Uterus (tissue), 4 donors: Measurements from ENCODE around the gene TCEA2. TPM values are rescaled to one million over a fixed set of nuclear protein-coding genes. Genes with fewer than 3 reads are reported as not detected.

Experiments used
- DNase-seq, 2 donors: peaks; one replicate each; pipeline ENCODE4 v3.0.0-alpha.2; 2019 to 2020
- H3K27ac ChIP-seq, 2 donors: fragments of 200-600 bp; sonication (generic); 1 replicate in 1 of 2; 2 replicates in 1 of 2; pipeline ENCODE4 v1.5.1; 2016 to 2018
- H3K27me3 ChIP-seq, 2 donors: fragments of 200-600 bp; sonication (generic); one replicate each; pipeline ENCODE4 v1.5.1; 2018 to 2019; ENCODE audit warnings: control low read depth in 1 of 2
- H3K36me3 ChIP-seq, 2 donors: fragments of 200-600 bp; sonication (generic); one replicate each; pipeline ENCODE4 v1.5.1; 2019; ENCODE audit warnings: control low read depth in 1 of 2
- H3K4me1 ChIP-seq, 2 donors: fragments of 200-600 bp; sonication (generic); one replicate each; pipeline ENCODE4 v1.5.1; 2018 to 2019; ENCODE audit warnings: control low read depth in 1 of 2
- H3K4me3 ChIP-seq, 2 donors: fragments of 200-600 bp; sonication (generic); 1 replicate in 1 of 2; 2 replicates in 1 of 2; pipeline ENCODE4 v1.5.1; 2018 to 2019; ENCODE audit warnings: mild to moderate bottlenecking in 1 of 2
- H3K9me3 ChIP-seq, 2 donors: fragments of 200-600 bp; sonication (generic); one replicate each; pipeline ENCODE4 v1.5.1; 2019; ENCODE audit warnings: control low read depth in 1 of 2
- POLR2A ChIP-seq, 2 donors: fragments of 450-650 bp; IDR thresholded peaks; one replicate each; pipeline ENCODE4 v1.6.1; 2016; ENCODE audit warnings: antibody characterized with exemption in 2 of 2, mild to moderate bottlenecking in 1 of 2, moderate library complexity in 1 of 2
- intact Hi-C: fragments of 100-400 bp; cut with DNase I; formaldehyde crosslinking; loops from one replicate; pipeline ENCODE4 v1.15.1; 2023; ENCODE audit warnings: low total_unique reads
- total RNA-seq, 4 donors: library from RNA; depleted of rRNA in 3 of 4; stranded (reverse); fragments of >200 nt in 3 of 4; gene quantifications; one replicate each; pipeline versions ENCODE4 v1.1.0 to v1.2.4, GENCODE V29; 2014 to 2023
- TF ChIP-seq, protein P1 (sequence below), 4 experiments: fragments of 200-600 bp in 2 of 4; fragments of 450-650 bp in 2 of 4; sonication (generic) in 2 of 4; IDR thresholded peaks; one replicate each; pipeline ENCODE4 v1.5.1; 2016 to 2019; ENCODE audit warnings: antibody characterized with exemption in 4 of 4, mild to moderate bottlenecking in 2 of 4, moderate library complexity in 1 of 4
- donor health status: DM: yes; HTN: yes; CAD: no.

Gene TCEA2
- total RNA-seq, 4 donors from 2014 or later, result 21.5 to 75.4 (median 27.2) TPM

DNA sequence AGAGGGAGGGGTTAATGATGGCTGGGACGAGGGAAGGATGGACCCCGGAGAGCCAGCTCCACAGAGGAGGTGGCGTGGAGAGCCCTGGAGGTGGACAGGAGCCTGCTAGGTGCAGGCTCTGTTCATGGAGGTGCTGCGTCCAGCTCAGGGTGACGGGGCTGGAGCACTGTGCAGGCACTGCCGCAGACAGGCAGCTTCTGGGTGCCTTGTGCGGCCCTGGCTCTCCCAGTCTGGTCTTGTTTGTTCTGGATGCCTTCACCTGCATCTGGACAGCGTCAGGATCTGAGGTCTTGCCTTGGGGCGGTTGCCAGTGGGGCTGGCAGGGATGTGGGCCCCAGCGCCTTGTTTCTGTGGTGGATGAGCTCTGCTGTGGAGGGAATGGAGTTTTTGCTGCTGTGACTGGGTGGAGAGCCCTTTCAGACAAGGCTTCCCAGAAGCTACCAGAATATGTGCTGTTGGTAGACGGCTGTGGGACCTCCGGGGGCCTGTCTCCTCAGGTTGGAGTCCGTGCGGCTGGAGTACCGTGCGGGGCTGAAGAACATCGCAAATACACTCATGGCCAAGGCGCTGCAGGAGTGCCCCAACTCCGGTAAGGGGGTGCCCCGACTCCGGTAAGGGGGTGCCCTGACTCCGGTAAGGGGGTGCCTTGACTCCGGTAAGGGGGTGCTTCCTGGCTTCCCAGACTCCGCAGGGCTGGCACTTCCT is 34.9 kb upstream of the TCEA2 start:
- intact Hi-C loops, result no loop called here
- Histone ChIP-seq H3K4me3 (no peak overlapping the region), H3K9me3 (no peaks in the 10 kb centered on the region), H3K27me3 (no peaks in the 10 kb centered on the region), H3K4me1 (no peaks in the 10 kb centered on the region), H3K27ac (no peak overlapping the region), H3K36me3 (no peaks in the 10 kb centered on the region)
- no peak for DNase-seq
- TF ChIP-seq, protein P1, sequence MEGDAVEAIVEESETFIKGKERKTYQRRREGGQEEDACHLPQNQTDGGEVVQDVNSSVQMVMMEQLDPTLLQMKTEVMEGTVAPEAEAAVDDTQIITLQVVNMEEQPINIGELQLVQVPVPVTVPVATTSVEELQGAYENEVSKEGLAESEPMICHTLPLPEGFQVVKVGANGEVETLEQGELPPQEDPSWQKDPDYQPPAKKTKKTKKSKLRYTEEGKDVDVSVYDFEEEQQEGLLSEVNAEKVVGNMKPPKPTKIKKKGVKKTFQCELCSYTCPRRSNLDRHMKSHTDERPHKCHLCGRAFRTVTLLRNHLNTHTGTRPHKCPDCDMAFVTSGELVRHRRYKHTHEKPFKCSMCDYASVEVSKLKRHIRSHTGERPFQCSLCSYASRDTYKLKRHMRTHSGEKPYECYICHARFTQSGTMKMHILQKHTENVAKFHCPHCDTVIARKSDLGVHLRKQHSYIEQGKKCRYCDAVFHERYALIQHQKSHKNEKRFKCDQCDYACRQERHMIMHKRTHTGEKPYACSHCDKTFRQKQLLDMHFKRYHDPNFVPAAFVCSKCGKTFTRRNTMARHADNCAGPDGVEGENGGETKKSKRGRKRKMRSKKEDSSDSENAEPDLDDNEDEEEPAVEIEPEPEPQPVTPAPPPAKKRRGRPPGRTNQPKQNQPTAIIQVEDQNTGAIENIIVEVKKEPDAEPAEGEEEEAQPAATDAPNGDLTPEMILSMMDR (IDR thresholded peaks at IDR 0.05), result no peak
- no peak for TF ChIP-seq POLR2A (IDR thresholded peaks at IDR 0.05)

DNA sequence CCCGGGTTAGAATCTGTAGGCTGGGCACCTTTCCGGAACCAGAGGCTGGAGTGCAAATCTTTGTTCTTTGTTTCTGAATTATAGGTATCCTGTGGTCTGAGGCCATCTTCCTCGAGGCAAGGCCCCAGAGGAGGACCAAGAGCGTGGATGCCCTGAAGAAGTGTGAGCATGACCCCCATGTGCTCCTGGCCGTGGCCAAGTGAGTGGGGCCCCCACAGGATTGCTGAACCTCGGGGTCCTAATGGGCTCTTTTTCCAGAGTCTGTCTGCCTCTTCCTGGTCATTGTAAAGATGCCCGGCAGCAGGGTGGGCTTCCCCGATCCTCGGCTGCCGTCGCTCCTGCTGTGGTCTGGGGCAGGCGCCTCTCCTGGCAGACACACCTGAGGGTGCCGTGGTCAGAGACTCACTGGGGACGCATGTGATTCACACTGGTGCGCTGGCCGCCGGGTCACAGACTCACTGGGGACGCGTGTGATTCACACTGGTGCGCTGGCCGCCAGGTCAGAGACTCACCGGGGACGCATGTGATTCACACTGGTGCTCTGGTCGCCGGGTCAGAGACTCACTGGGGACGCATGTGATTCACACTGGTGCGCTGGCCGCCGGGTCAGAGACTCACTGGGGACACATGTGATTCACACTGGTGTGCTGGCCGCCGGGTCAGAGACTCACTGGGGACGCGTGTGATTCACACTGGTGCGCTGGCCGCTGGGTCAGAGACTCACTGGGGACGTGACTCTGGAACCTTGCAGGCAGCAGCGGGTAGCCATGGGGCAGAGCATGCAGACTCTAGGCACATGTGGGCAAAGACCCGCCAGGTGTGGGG is 33.5 kb upstream of the TCEA2 start:
- H3K27me3 ChIP-seq, result no peaks in the 10 kb centered on the region
- H3K9me3 ChIP-seq, result no peaks in the 10 kb centered on the region
- intact Hi-C loops, result no loop called here
- H3K36me3 ChIP-seq, result no peaks in the 10 kb centered on the region
- H3K4me1 ChIP-seq, result no peaks in the 10 kb centered on the region
- H3K27ac ChIP-seq, result no peak overlapping the region
- no peak overlapping the region for H3K4me3 ChIP-seq
- no peak for TF ChIP-seq POLR2A (IDR thresholded peaks at IDR 0.05)
- TF ChIP-seq, protein P1 (IDR thresholded peaks at IDR 0.05), result no peak
- no peak for DNase-seq

DNA sequence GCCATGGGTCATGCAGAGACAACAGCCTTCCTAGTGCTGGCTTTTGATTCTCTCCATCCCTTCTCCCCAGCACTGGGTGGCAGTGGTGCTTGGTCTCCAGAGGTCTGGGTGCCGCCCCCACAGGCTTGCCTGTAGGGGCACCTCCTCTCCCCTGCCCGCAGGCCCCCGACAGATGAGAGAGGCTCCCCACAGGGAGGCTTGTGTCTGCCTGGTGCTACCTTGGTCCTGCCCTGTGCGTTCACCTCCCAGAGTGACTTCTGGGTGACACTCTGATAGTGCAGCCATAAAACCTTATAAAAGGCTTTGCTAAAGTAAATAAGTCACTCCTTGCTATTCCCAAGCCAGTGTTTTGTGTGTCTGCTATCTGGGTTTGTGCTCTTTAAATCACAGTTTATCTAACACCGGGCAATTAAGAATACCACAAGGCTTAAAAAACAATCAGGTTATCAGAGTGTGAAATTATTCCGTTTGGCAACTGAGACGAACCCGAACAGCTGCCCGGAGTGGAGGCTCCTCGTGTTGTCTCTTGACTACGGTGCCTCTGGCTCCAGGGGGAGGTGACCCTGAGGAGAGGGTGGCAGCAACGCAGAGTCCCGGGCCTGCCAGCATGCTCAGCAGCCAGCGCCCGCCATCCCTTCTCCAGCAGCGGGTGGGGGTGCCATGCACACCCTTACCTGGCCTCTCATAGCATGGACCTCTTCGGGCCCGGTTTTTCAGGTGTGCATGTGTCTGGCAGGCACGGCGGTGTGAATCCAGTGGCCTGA is 32.4 kb upstream of the TCEA2 start:
- no peak for DNase-seq

DNA sequence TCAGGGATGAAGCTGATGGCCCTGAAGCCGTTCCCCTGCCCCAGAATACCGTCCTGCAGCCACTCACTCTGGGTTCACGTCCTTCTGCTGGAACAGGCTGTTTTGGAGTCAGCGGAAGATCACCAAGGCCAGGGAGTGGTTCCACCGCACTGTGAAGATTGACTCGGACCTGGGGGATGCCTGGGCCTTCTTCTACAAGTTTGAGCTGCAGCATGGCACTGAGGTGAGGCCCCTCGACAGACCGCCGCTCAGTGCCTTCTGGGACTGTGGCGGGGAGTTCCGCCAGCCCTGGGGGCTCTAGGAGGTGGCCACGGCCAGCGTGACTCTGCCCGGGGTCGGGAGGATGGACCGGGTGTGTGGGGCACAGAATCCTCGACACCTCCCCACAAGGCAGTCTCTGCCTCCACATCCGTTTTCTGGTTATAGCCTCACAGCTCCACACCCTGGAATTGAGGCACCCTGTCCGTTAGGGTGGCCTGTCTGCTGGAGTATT is 31.1 kb upstream of the TCEA2 start:
- Histone ChIP-seq H3K27ac (no peak overlapping the region), H3K27me3 (no peaks in the 10 kb centered on the region), H3K4me3 (no peak overlapping the region), H3K9me3 (no peaks in the 10 kb centered on the region), H3K36me3 (no peaks in the 10 kb centered on the region), H3K4me1 (no peaks in the 10 kb centered on the region)
- no peak for DNase-seq
- no peak for TF ChIP-seq POLR2A (IDR thresholded peaks at IDR 0.05)
- TF ChIP-seq, protein P1 (IDR thresholded peaks at IDR 0.05), result no peak
- intact Hi-C loops, result no loop called here

More for the DNA sequence above, 32.4 kb upstream of the TCEA2 start:
- Histone ChIP-seq H3K27ac (no peak overlapping the region), H3K27me3 (no peaks in the 10 kb centered on the region), H3K9me3 (no peaks in the 10 kb centered on the region), H3K4me3 (no peak overlapping the region), H3K4me1 (no peaks in the 10 kb centered on the region), H3K36me3 (no peaks in the 10 kb centered on the region)
- intact Hi-C loops, result no loop called here
- TF ChIP-seq, protein P1 (IDR thresholded peaks at IDR 0.05), result no peak
- TF ChIP-seq POLR2A (IDR thresholded peaks at IDR 0.05), result no peak
